Measurements from ENCODE around the gene BAD. TPM values are rescaled to one million over a fixed set of nuclear protein-coding genes. Genes with fewer than 3 reads are reported as not detected.
A peak's percentile ranks its signal among the peaks of the same experiment; 100 is the strongest.

BAD gene
- total RNA-seq, 1 donor from 2014 or later = 43.6 TPM

GRCh38 chr11:64237484-64237951 is 46.9 kb downstream of the BAD start:
- Histone ChIP-seq H4K20me1 (ENCODE audit: insufficient read depth, low read length) (peaks cover 11% of the 10 kb centered on the region), H3K27ac (ENCODE audit: low read depth, low read length) (no peak overlapping the region), H3K36me3 (ENCODE audit: insufficient read depth, low read length) (peaks cover 11% of the 10 kb centered on the region), H3K9me3 (ENCODE audit: insufficient read depth, low read depth, low read length) (no peaks in the 10 kb centered on the region), H3K79me2 (ENCODE audit: insufficient read depth, low read length) (peaks cover 16% of the 10 kb centered on the region), H3K9ac (ENCODE audit: low read length) (no peak overlapping the region), H2AFZ (ENCODE audit: low read depth, low read length) (no peak overlapping the region), H3K4me1 (ENCODE audit: insufficient read depth, low read length) (peaks cover 22% of the 10 kb centered on the region), H3K4me3 (ENCODE audit: insufficient read depth, low read depth, low read length) (no peak overlapping the region), H3K4me2 (ENCODE audit: low read length) (no peak overlapping the region), H3K27me3 (ENCODE audit: insufficient read depth, low read length) (no peaks in the 10 kb centered on the region)
- DNase-seq (ENCODE audit: low read depth) (no peak), FAIRE-seq (no peak)
- H3K27ac Mint-ChIP-seq (ENCODE audit: unreplicated experiment) = no peak overlapping the region
- no peaks in the 10 kb centered on the region for H3K9me3 Mint-ChIP-seq (ENCODE audit: unreplicated experiment)
- H3K36me3 Mint-ChIP-seq (ENCODE audit: low read depth, unreplicated experiment) = no peaks in the 10 kb centered on the region
- TF ChIP-seq CTCF (IDR thresholded peaks at IDR 0.05; ENCODE audit: insufficient read depth, low read depth, low read length) (no peak), EZH2 (IDR thresholded peaks at IDR 0.05; ENCODE audit: insufficient read depth, low read length) (no peak)
- peak overlapping the region; percentile 45 for H3K4me3 Mint-ChIP-seq (ENCODE audit: unreplicated experiment)
- H3K27me3 Mint-ChIP-seq (ENCODE audit: low read depth, unreplicated experiment) = no peaks in the 10 kb centered on the region
- H3K4me1 Mint-ChIP-seq (ENCODE audit: low read depth, unreplicated experiment) = peaks cover 4% of the 10 kb centered on the region

GRCh38 chr11:64235437-64236161 is 48.9 kb downstream of the BAD start:
- Histone ChIP-seq H3K9ac (ENCODE audit: low read length) (peak overlapping the region; percentile 29), H3K4me3 (ENCODE audit: insufficient read depth, low read depth, low read length) (peak overlapping the region; percentile 45), H4K20me1 (ENCODE audit: insufficient read depth, low read length) (peaks cover 11% of the 10 kb centered on the region), H3K9me3 (ENCODE audit: insufficient read depth, low read depth, low read length) (no peaks in the 10 kb centered on the region), H3K79me2 (ENCODE audit: insufficient read depth, low read length) (peaks cover 8% of the 10 kb centered on the region), H3K4me2 (ENCODE audit: low read length) (peak overlapping the region; percentile 83), H3K27me3 (ENCODE audit: insufficient read depth, low read length) (no peaks in the 10 kb centered on the region), H2AFZ (ENCODE audit: low read depth, low read length) (no peak overlapping the region), H3K36me3 (ENCODE audit: insufficient read depth, low read length) (peaks cover 11% of the 10 kb centered on the region), H3K4me1 (ENCODE audit: insufficient read depth, low read length) (peaks cover 23% of the 10 kb centered on the region), H3K27ac (ENCODE audit: low read depth, low read length) (no peak overlapping the region)
- H3K36me3 Mint-ChIP-seq (ENCODE audit: low read depth, unreplicated experiment) = no peaks in the 10 kb centered on the region
- H3K27ac Mint-ChIP-seq (ENCODE audit: unreplicated experiment) = peak overlapping the region; percentile 69
- DNase-seq (ENCODE audit: low read depth) = no peak
- H3K4me3 Mint-ChIP-seq (ENCODE audit: unreplicated experiment) = peak overlapping the region; percentile 81
- peaks cover 7% of the 10 kb centered on the region for H3K4me1 Mint-ChIP-seq (ENCODE audit: low read depth, unreplicated experiment)
- no peaks in the 10 kb centered on the region for H3K27me3 Mint-ChIP-seq (ENCODE audit: low read depth, unreplicated experiment)
- no peak for TF ChIP-seq CTCF (IDR thresholded peaks at IDR 0.05; ENCODE audit: insufficient read depth, low read depth, low read length)
- TF ChIP-seq EZH2 (IDR thresholded peaks at IDR 0.05; ENCODE audit: insufficient read depth, low read length) = no peak
- H3K9me3 Mint-ChIP-seq (ENCODE audit: unreplicated experiment) = no peaks in the 10 kb centered on the region
- no peak for FAIRE-seq

Data from astrocyte (in vitro differentiated cells and primary cell).